Measurements from ENCODE around the gene CEMP1. TPM values are rescaled to one million over a fixed set of nuclear protein-coding genes. Genes with fewer than 3 reads are reported as not detected.

CEMP1 gene
- total RNA-seq, 4 donors from 2014 or later: 0.34 to 3.9 (median 3.5) TPM; not detected in 1

- Histone ChIP-seq H3K27ac (no peak overlapping the region), H3K9me3 (no peaks in the 10 kb centered on the region), H3K27me3 (no peaks in the 10 kb centered on the region), H3K36me3 (peaks cover 65% of the 10 kb centered on the region), H3K4me3 (no peak overlapping the region), H3K4me1 (peaks cover 27% of the 10 kb centered on the region)
- no peak for DNase-seq (ENCODE audit: low spot score in 2 of 2)
- TF ChIP-seq POLR2A (IDR thresholded peaks at IDR 0.05) (no peak), EP300 (IDR thresholded peaks at IDR 0.05) (no peak), POLR2AphosphoS5 (IDR thresholded peaks at IDR 0.05) (no peak), CTCF (IDR thresholded peaks at IDR 0.05) (no peak)
- 83% methylated on average over 6 of the region's 8 CpGs for WGBS
These were observed 5.1 kb downstream of the CEMP1 start for GRCh38 chr16:2526135-2526534.

GRCh38 chr16:2524339-2524938 is 6.8 kb downstream of the CEMP1 start:
- H3K27ac ChIP-seq: no peak overlapping the region
- H3K9me3 ChIP-seq: no peaks in the 10 kb centered on the region
- peaks cover 65% of the 10 kb centered on the region for H3K36me3 ChIP-seq
- H3K4me3 ChIP-seq: no peak overlapping the region
- TF ChIP-seq CTCF (IDR thresholded peaks at IDR 0.05) (no peak), EP300 (IDR thresholded peaks at IDR 0.05) (no peak), POLR2AphosphoS5 (IDR thresholded peaks at IDR 0.05) (no peak), POLR2A (IDR thresholded peaks at IDR 0.05) (no peak)
- H3K27me3 ChIP-seq: no peaks in the 10 kb centered on the region
- peaks cover 34% of the 10 kb centered on the region for H3K4me1 ChIP-seq
- WGBS: 96% methylated on average over 9 of the region's 9 CpGs
- DNase-seq (ENCODE audit: low spot score in 2 of 2): no peak

GRCh38 chr16:2523801-2524231 is 7.4 kb downstream of the CEMP1 start:
- Histone ChIP-seq H3K36me3 (peaks cover 61% of the 10 kb centered on the region), H3K4me3 (no peak overlapping the region), H3K27ac (no peak overlapping the region), H3K9me3 (no peaks in the 10 kb centered on the region), H3K27me3 (no peaks in the 10 kb centered on the region), H3K4me1 (peaks cover 40% of the 10 kb centered on the region)
- 82% methylated on average over 6 of the region's 6 CpGs for WGBS
- TF ChIP-seq EP300 (IDR thresholded peaks at IDR 0.05) (no peak), POLR2A (IDR thresholded peaks at IDR 0.05) (no peak), CTCF (IDR thresholded peaks at IDR 0.05) (no peak), POLR2AphosphoS5 (IDR thresholded peaks at IDR 0.05) (no peak)
- DNase-seq (ENCODE audit: low spot score in 2 of 2): no peak

- H3K9me3 ChIP-seq: no peaks in the 10 kb centered on the region
- H3K36me3 ChIP-seq: peaks cover 33% of the 10 kb centered on the region
- TF ChIP-seq POLR2AphosphoS5 (IDR thresholded peaks at IDR 0.05) (no peak), CTCF (IDR thresholded peaks at IDR 0.05) (peak in 1 of 2 donors; percentile 13)
- H3K27me3 ChIP-seq: no peaks in the 10 kb centered on the region
- WGBS: 53% methylated on average over 8 of the region's 41 CpGs
- H3K27ac ChIP-seq: peak overlapping the region; percentile 99
- peak; percentile 76 to 85 for DNase-seq (ENCODE audit: low spot score in 2 of 2)
- peak overlapping the region; percentile 82 for H3K4me3 ChIP-seq
- H3K4me1 ChIP-seq: peaks cover 66% of the 10 kb centered on the region
These were observed 10.2 kb downstream of the CEMP1 start for GRCh38 chr16:2520784-2521531.

- Histone ChIP-seq H3K9me3 (no peaks in the 10 kb centered on the region), H3K4me3 (peak within 1 kb of the TSS; percentile 82), H3K36me3 (peaks cover 26% of the 10 kb centered on the region), H3K4me1 (peaks cover 72% of the 10 kb centered on the region), H3K27me3 (no peaks in the 10 kb centered on the region), H3K27ac (peak within 1 kb of the TSS; percentile 99)
- 0% methylated on average over 3 of the region's 83 CpGs for WGBS
- peak; percentile 42 to 82 (median 77) for TF ChIP-seq POLR2AphosphoS5 (IDR thresholded peaks at IDR 0.05)
- no peak for TF ChIP-seq POLR2A (IDR thresholded peaks at IDR 0.05)
- peak; percentile 94 to 96 for DNase-seq (ENCODE audit: low spot score in 2 of 2)
These were observed 11.0 kb downstream of the CEMP1 start, which contains the start of gene AMDHD2 for GRCh38 chr16:2520097-2520783. Gene AMDHD2, plus strand, starts transcription at chr16:2520371. Its CDS starts 88 bp downstream, at chr16:2520459.

Data from suprapubic skin (tissue), 4 donors.